ENCODE results near the gene OSBP2.

The OSBP2 gene

GRCh38 chr22:30749272-30749671, 54.6 kb downstream of the OSBP2 start:
- no peaks in the 10 kb centered on the region for H3K36me3 ChIP-seq (ENCODE audit: control insufficient read depth, insufficient read depth, low read length)
- no peak for TF ChIP-seq CTCF (IDR thresholded peaks at IDR 0.05)
- H3K9me3 ChIP-seq (ENCODE audit: control insufficient read depth, low read length) = no peaks in the 10 kb centered on the region
- no peaks in the 10 kb centered on the region for H3K79me2 ChIP-seq
- no peak overlapping the region for H3K27ac ChIP-seq
- no peak overlapping the region for H2AFZ ChIP-seq
- no peak overlapping the region for H3K9ac ChIP-seq
- no peaks in the 10 kb centered on the region for H3K27me3 ChIP-seq (ENCODE audit: control insufficient read depth, insufficient read depth, low read length)
- H3K4me2 ChIP-seq (ENCODE audit: low read length) = no peak overlapping the region
- no peak overlapping the region for H3K4me3 ChIP-seq (ENCODE audit: low read depth, low read length)
- H3K4me1 ChIP-seq = no peaks in the 10 kb centered on the region

GRCh38 chr22:30749849-30750248, 55.2 kb downstream of the OSBP2 start:
- Histone ChIP-seq H3K4me1 (no peaks in the 10 kb centered on the region), H3K36me3 (ENCODE audit: control insufficient read depth, insufficient read depth, low read length) (no peaks in the 10 kb centered on the region), H3K27me3 (ENCODE audit: control insufficient read depth, insufficient read depth, low read length) (no peaks in the 10 kb centered on the region), H2AFZ (no peak overlapping the region), H3K27ac (no peak overlapping the region), H3K9me3 (ENCODE audit: control insufficient read depth, low read length) (no peaks in the 10 kb centered on the region), H3K9ac (no peak overlapping the region), H3K4me3 (ENCODE audit: low read depth, low read length) (no peak overlapping the region), H3K79me2 (no peaks in the 10 kb centered on the region), H3K4me2 (ENCODE audit: low read length) (no peak overlapping the region)
- TF ChIP-seq CTCF (IDR thresholded peaks at IDR 0.05) = no peak

GRCh38 chr22:30751529-30751928, 56.9 kb downstream of the OSBP2 start:
- no peaks in the 10 kb centered on the region for H3K9me3 ChIP-seq (ENCODE audit: control insufficient read depth, low read length)
- H3K4me2 ChIP-seq (ENCODE audit: low read length) = no peak overlapping the region
- H3K9ac ChIP-seq = no peak overlapping the region
- no peaks in the 10 kb centered on the region for H3K4me1 ChIP-seq
- H3K79me2 ChIP-seq = no peaks in the 10 kb centered on the region
- no peak overlapping the region for H3K4me3 ChIP-seq (ENCODE audit: low read depth, low read length)
- H2AFZ ChIP-seq = no peak overlapping the region
- H3K36me3 ChIP-seq (ENCODE audit: control insufficient read depth, insufficient read depth, low read length) = no peaks in the 10 kb centered on the region
- no peaks in the 10 kb centered on the region for H3K27me3 ChIP-seq (ENCODE audit: control insufficient read depth, insufficient read depth, low read length)
- H3K27ac ChIP-seq = no peak overlapping the region
- no peak for TF ChIP-seq CTCF (IDR thresholded peaks at IDR 0.05)

GRCh38 chr22:30752771-30753170, 58.1 kb downstream of the OSBP2 start:
- Histone ChIP-seq H2AFZ (no peak overlapping the region), H3K4me1 (no peaks in the 10 kb centered on the region), H3K27me3 (ENCODE audit: control insufficient read depth, insufficient read depth, low read length) (no peaks in the 10 kb centered on the region), H3K36me3 (ENCODE audit: control insufficient read depth, insufficient read depth, low read length) (no peaks in the 10 kb centered on the region), H3K4me2 (ENCODE audit: low read length) (no peak overlapping the region), H3K9ac (no peak overlapping the region), H3K27ac (no peak overlapping the region), H3K4me3 (ENCODE audit: low read depth, low read length) (no peak overlapping the region), H3K9me3 (ENCODE audit: control insufficient read depth, low read length) (no peaks in the 10 kb centered on the region), H3K79me2 (no peaks in the 10 kb centered on the region)
- no peak for TF ChIP-seq CTCF (IDR thresholded peaks at IDR 0.05)

GRCh38 chr22:30753701-30754100, 59.0 kb downstream of the OSBP2 start:
- H3K9ac ChIP-seq = no peak overlapping the region
- H3K4me1 ChIP-seq = no peaks in the 10 kb centered on the region
- no peaks in the 10 kb centered on the region for H3K9me3 ChIP-seq (ENCODE audit: control insufficient read depth, low read length)
- no peak overlapping the region for H3K4me3 ChIP-seq (ENCODE audit: low read depth, low read length)
- H3K36me3 ChIP-seq (ENCODE audit: control insufficient read depth, insufficient read depth, low read length) = no peaks in the 10 kb centered on the region
- H3K79me2 ChIP-seq = no peaks in the 10 kb centered on the region
- H3K4me2 ChIP-seq (ENCODE audit: low read length) = no peak overlapping the region
- no peaks in the 10 kb centered on the region for H3K27me3 ChIP-seq (ENCODE audit: control insufficient read depth, insufficient read depth, low read length)
- no peak overlapping the region for H2AFZ ChIP-seq
- H3K27ac ChIP-seq = no peak overlapping the region
- TF ChIP-seq CTCF (IDR thresholded peaks at IDR 0.05) = no peak
